Activated T-helper 2 cell treated with anti-CD3 and anti-CD28 coated beads, Interferon-gamma antibody, Interleukin-2, Interleukin-4, amounts not matched to agents 10 μg/mL and 5 μg/mL and 100 μg/mL, durations not matched to agents 14 hours and 24 hours and 36 hours (primary cell): ENCODE measurements around the gene CD248. TPM values are rescaled to one million over a fixed set of nuclear protein-coding genes. Genes with fewer than 3 reads are reported as not detected.

Experiments used
- DNase-seq: peaks from one replicate; pipeline ENCODE4 v3.0.0; 2021; ENCODE audit warnings: low spot score
- H3K27ac Mint-ChIP-seq: one replicate; pipeline ENCODE4 v1.8.0; 2021; ENCODE audit warnings: mixed read lengths
- H3K27me3 Mint-ChIP-seq: one replicate; pipeline ENCODE4 v1.8.0; 2021; ENCODE audit warnings: low read depth, mixed read lengths
- H3K36me3 Mint-ChIP-seq: one replicate; pipeline ENCODE4 v1.8.0; 2021; ENCODE audit warnings: low read depth, mixed read lengths
- H3K4me1 Mint-ChIP-seq: one replicate; pipeline ENCODE4 v1.8.0; 2021; ENCODE audit warnings: low read depth, mixed read lengths
- H3K4me3 Mint-ChIP-seq: one replicate; pipeline ENCODE4 v1.8.0; 2021; ENCODE audit warnings: low read depth, mild to moderate bottlenecking, moderate library complexity, mixed read lengths
- H3K9me3 Mint-ChIP-seq: one replicate; pipeline ENCODE4 v1.8.0; 2021; ENCODE audit warnings: mixed read lengths
- intact Hi-C: fragments of 100-400 bp; cut with micrococcal nuclease; formaldehyde crosslinking; loops from one replicate; pipeline ENCODE4 v1.15.1; 2023
- total RNA-seq: library from RNA; stranded (reverse); gene quantifications from 2 replicates; pipeline ENCODE4 v1.2.3, GENCODE V29; 2022

Gene CD248
- total RNA-seq, 1 donor from 2014 or later: not detected

DNA sequence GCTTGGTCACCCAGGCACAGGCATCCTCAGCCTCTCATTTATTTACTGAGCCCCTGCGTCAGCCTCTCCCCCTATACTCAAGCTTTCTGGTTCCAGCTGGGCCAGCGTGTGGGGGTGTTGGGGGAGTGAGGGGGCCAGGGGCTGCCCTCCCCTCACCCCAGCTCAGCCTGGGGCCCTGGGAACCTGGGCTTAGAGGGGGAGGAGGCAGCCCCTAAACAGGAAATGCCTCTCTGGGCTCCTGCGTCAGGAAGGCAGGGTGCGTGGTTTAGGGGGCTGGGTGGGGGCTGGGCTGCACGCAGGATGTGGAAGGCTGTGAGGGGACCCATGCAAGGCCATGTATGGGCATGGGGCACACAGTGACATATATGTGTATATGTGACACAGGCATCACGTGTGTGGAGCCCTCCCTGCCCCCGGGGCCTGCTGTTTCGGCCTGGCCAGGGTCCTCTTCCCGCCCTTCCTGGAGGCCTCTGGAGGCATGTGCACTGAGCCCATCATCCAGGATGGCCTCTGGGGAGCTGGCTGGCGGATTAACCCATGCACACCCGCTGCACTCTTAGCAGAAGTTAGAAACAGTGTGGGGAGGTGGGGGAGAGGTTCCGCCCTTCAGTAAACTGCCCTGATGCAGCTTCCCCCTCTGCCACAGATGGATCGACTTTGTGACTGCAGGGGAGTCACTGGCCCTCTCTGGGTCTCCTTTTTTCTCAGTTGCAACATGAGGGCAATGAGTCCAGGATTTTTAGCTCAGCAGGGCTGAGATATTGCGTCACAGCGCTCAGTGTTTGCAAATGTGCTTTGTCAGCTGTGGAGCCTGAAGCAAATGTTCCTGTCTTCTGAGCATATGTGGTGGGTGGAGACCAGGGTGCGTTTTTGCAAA, 1.1 kb upstream of the CD248 start:
- no peak for DNase-seq
- intact Hi-C loops: no loop called here
- Mint-ChIP-seq H3K4me3 (no peak overlapping the region), H3K27me3 (no peaks in the 10 kb centered on the region), H3K9me3 (peaks cover 6% of the 10 kb centered on the region), H3K4me1 (peaks cover 17% of the 10 kb centered on the region), H3K36me3 (no peaks in the 10 kb centered on the region), H3K27ac (peak overlapping the region; percentile 46)

DNA sequence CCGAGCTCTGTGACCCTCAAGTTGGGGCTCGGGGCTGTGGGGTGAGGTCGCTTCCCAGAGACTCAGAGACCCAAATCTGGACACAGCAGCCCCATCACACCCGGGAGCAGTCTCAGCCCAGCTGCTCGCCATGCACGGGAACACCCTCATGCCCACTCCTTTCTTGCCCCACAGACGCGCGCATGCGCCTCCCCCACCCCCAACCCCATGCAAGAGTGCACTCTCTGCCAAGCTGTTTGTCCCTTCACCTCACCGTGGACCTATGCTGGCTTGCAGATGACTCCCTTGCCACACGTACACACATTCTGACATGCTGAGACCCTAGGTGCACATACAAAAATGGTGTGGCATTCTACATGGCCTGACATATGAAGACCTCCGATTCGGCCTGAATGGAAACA, 478 bp upstream of the CD248 start:
- intact Hi-C loops: no loop called here
- no peak overlapping the region for H3K4me3 Mint-ChIP-seq
- no peaks in the 10 kb centered on the region for H3K36me3 Mint-ChIP-seq
- no peak for DNase-seq
- no peaks in the 10 kb centered on the region for H3K27me3 Mint-ChIP-seq
- H3K27ac Mint-ChIP-seq: peak overlapping the region; percentile 28
- H3K4me1 Mint-ChIP-seq: peaks cover 19% of the 10 kb centered on the region
- H3K9me3 Mint-ChIP-seq: peaks cover 6% of the 10 kb centered on the region

GRCh38 chr11:66315921-66316811, 678 bp downstream of the CD248 start:
- H3K9me3 Mint-ChIP-seq: peaks cover 6% of the 10 kb centered on the region
- DNase-seq: no peak
- no peaks in the 10 kb centered on the region for H3K36me3 Mint-ChIP-seq
- no peak overlapping the region for H3K4me3 Mint-ChIP-seq
- H3K4me1 Mint-ChIP-seq: peaks cover 22% of the 10 kb centered on the region
- no peaks in the 10 kb centered on the region for H3K27me3 Mint-ChIP-seq
- no peak overlapping the region for H3K27ac Mint-ChIP-seq
- intact Hi-C loops: no loop called here

DNA sequence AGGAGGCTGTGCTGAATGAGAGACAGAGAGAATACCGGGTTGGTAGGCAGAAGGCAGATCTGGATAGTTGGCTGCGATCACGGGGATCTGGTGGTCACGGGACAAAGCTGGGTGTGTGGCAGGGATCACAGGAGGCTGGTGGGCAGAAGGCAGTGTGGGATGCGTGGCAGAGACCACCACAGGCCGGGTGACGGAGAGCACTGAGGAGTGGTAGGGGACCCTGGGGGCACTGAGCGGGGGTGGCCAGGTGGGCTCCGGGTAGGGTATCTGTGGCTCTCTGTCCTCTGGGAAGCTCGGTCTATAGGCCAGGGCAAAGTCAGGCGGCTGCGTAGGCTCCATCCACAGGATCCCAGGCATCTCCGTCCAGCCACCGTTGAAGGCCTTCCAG, 1.4 kb downstream of the CD248 start:
- intact Hi-C loops: no loop called here
- peaks cover 6% of the 10 kb centered on the region for H3K9me3 Mint-ChIP-seq
- H3K27me3 Mint-ChIP-seq: no peaks in the 10 kb centered on the region
- H3K27ac Mint-ChIP-seq: no peak overlapping the region
- no peak overlapping the region for H3K4me3 Mint-ChIP-seq
- H3K36me3 Mint-ChIP-seq: no peaks in the 10 kb centered on the region
- peaks cover 22% of the 10 kb centered on the region for H3K4me1 Mint-ChIP-seq
- DNase-seq: no peak

- peaks cover under 1% of the 10 kb centered on the region for H3K9me3 Mint-ChIP-seq
- H3K4me3 Mint-ChIP-seq: no peak overlapping the region
- no peaks in the 10 kb centered on the region for H3K36me3 Mint-ChIP-seq
- H3K27ac Mint-ChIP-seq: no peak overlapping the region
- peaks cover 22% of the 10 kb centered on the region for H3K4me1 Mint-ChIP-seq
- intact Hi-C loops: no loop called here
- H3K27me3 Mint-ChIP-seq: no peaks in the 10 kb centered on the region
- DNase-seq: no peak
Measured at GRCh38 chr11:66314561-66315497, 2.0 kb downstream of the CD248 start.

GRCh38 chr11:66314186-66314501, 2.7 kb downstream of the CD248 start:
- Mint-ChIP-seq H3K9me3 (no peaks in the 10 kb centered on the region), H3K27me3 (no peaks in the 10 kb centered on the region), H3K4me3 (peak overlapping the region; percentile 23), H3K36me3 (no peaks in the 10 kb centered on the region), H3K27ac (peak overlapping the region; percentile 15), H3K4me1 (peaks cover 22% of the 10 kb centered on the region)
- no peak for DNase-seq
- intact Hi-C loops: no loop called here

- DNase-seq: no peak
- Mint-ChIP-seq H3K9me3 (no peaks in the 10 kb centered on the region), H3K4me3 (peak overlapping the region; percentile 93), H3K36me3 (no peaks in the 10 kb centered on the region), H3K4me1 (peaks cover 16% of the 10 kb centered on the region), H3K27ac (no peak overlapping the region), H3K27me3 (no peaks in the 10 kb centered on the region)
- intact Hi-C loops: loop anchor here (2.0 kb wide), 2 partner anchors 31 to 47 kb away; partner anchors contain the start of gene BRMS1
Measured at GRCh38 chr11:66313321-66314185, 3.3 kb downstream of the CD248 start.

DNA sequence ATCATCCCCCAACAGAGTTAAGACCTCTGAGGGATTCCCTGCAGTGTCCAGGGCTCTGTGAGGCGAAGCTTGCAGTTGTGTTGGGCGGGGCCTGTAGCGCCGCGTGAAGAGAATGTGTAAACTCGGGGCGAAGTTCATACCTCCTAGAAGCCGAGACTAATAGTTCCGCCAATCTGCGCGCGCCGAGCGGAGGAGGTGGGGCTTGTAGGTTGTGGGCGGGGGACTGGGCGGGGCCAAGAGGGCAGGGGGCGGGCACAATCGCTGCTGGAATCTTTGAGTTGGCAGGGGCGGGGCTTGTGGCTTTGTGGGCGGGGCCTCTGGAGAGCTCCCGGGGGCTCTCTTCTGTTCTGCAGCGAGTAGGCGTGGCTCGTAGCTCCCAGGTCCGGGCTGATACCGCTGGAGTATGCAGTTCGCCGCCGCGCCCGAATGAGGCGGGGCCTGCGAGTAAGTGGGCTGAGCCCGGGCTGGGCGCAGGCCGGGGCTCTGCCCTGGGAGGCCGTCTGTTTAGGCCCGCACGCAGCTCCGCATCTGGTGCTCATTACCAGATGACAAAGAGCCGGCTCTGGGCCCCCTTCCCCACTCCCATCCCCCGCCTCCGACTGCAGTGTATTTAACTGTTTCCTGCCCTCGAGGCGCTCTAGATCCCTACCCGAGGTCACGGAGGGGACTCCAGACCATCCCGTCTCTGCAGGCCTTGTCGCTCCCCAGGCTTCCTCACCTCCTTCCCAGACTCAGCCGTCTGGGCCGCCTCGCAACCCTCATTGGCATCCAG, 4.1 kb downstream of the CD248 start:
- H3K27me3 Mint-ChIP-seq: no peaks in the 10 kb centered on the region
- H3K9me3 Mint-ChIP-seq: no peaks in the 10 kb centered on the region
- peak overlapping the region; percentile 96 for H3K27ac Mint-ChIP-seq
- DNase-seq: peak; percentile 96
- peaks cover 10% of the 10 kb centered on the region for H3K4me1 Mint-ChIP-seq
- H3K36me3 Mint-ChIP-seq: no peaks in the 10 kb centered on the region
- H3K4me3 Mint-ChIP-seq: peak overlapping the region; percentile 93
- intact Hi-C loops: loop anchor here (1.0 to 2.0 kb wide), 4 partner anchors 16 to 46 kb away; partner anchors contain the start of genes BRMS1 and YIF1A

DNA sequence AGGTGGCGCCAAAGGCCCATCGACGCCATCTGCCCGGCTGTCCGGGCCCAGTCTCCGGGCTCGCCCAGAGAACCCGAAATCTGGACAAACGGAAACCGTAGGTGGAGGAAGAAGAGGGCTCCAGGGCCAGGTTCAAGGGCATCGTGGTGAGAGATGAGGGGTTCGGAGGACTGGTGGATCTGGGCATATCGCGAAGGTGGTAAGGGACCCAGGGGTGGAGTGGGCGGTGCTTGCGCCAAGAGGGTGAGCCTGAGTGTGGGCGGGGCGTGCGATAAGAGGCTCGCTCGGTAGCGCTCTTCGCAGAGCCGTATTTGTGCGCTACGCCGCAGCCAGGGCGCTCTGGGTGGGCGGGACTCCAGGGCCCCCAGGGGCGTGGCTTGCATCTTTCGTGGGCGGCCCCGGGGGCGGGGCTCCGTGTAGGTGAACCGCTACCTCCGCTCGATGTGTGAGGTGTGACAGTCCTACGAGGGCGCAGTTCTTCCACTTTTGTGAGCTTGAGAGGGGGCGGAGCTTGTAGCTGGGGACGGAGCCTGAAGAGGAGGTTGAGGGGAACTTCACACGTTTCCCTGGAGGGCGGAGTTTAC, 4.8 kb downstream of the CD248 start:
- intact Hi-C loops: loop anchor here (1.0 to 2.0 kb wide), 5 partner anchors 16 to 75 kb away; partner anchors contain the start of genes BRMS1 and YIF1A
- H3K27me3 Mint-ChIP-seq: no peaks in the 10 kb centered on the region
- H3K4me1 Mint-ChIP-seq: peaks cover 8% of the 10 kb centered on the region
- peak; percentile 92 for DNase-seq
- no peaks in the 10 kb centered on the region for H3K36me3 Mint-ChIP-seq
- H3K4me3 Mint-ChIP-seq: peak overlapping the region; percentile 93
- no peaks in the 10 kb centered on the region for H3K9me3 Mint-ChIP-seq
- H3K27ac Mint-ChIP-seq: peak overlapping the region; percentile 96

DNA sequence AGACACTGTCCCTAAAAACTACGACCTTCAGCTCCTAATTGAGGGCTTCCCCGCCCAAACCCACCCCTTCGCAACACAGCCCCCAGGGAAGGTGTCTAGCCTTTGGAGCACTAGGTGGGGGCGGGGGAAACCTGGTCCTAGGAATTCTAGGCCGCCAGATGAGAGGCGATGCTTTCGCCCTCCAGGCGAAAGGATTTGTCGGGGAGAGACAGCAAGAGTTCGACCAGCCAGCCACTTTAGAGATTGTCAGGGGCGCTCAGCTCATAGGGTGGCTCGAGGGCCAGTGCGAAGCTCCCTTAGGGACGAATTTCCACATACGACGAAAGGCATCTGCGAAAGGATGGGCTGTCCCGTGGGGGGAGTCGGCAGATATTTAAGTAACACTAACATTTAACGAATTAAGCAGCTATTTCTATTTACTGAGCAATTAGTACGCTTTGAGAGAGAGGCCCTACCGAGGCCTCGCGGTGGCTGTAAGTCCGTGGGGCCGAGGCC, 5.3 kb downstream of the CD248 start:
- H3K4me3 Mint-ChIP-seq: peak overlapping the region; percentile 93
- H3K9me3 Mint-ChIP-seq: no peaks in the 10 kb centered on the region
- intact Hi-C loops: loop anchor here (2.0 kb wide), 1 partner anchor 75 kb away; no protein-coding TSS in a partner anchor
- H3K27ac Mint-ChIP-seq: peak overlapping the region; percentile 96
- no peak for DNase-seq
- H3K36me3 Mint-ChIP-seq: no peaks in the 10 kb centered on the region
- peaks cover 8% of the 10 kb centered on the region for H3K4me1 Mint-ChIP-seq
- no peaks in the 10 kb centered on the region for H3K27me3 Mint-ChIP-seq
